ENCODE data around the gene ADGRV1.
A peak's percentile ranks its signal among the peaks of the same experiment; 100 is the strongest.

The ADGRV1 gene

GRCh38 chr5:90940227-90940995 lies 381.8 kb downstream of the ADGRV1 start:
- DNase-seq (ENCODE audit: low spot score): peak; percentile 56
- in situ Hi-C loops (cut with MboI; ENCODE audit: low pct_unique_long_range_greater_than_20kb, low sequenced_read_pairs, unreplicated experiment): no loop called here
- no peak for TF ChIP-seq CTCF (IDR thresholded peaks at IDR 0.05; ENCODE audit: extremely low read depth, insufficient read depth, missing control alignments)

- no peak for TF ChIP-seq CTCF (IDR thresholded peaks at IDR 0.05; ENCODE audit: extremely low read depth, insufficient read depth, missing control alignments)
- no peak for DNase-seq (ENCODE audit: low spot score)
- in situ Hi-C loops (cut with MboI; ENCODE audit: low pct_unique_long_range_greater_than_20kb, low sequenced_read_pairs, unreplicated experiment): no loop called here
These were observed 382.6 kb downstream of the ADGRV1 start for GRCh38 chr5:90941002-90941720.

- in situ Hi-C loops (cut with MboI; ENCODE audit: low pct_unique_long_range_greater_than_20kb, low sequenced_read_pairs, unreplicated experiment): no loop called here
- DNase-seq (ENCODE audit: low spot score): no peak
- TF ChIP-seq CTCF (IDR thresholded peaks at IDR 0.05; ENCODE audit: extremely low read depth, insufficient read depth, missing control alignments): no peak
These were observed 385.5 kb downstream of the ADGRV1 start for GRCh38 chr5:90944116-90944515.

DNA sequence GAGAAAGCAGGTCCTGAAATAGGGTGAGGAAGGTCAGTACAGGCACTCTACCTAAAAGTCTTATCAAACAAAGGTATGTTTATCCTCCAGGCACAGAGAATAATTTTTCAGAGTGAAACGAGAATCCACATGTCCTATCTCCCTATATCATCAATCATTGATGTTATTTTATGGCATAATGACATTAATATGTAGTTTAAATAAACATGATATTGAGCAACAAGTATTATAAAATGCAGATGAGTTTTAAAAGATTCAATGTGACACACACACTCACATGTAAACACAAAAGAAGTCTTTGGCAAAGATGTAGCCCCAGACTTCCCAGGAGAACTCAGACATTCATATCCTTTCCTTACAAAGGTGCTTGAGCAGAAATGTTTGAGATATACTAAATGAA lies 389.1 kb downstream of the ADGRV1 start:
- in situ Hi-C loops (cut with MboI; ENCODE audit: low pct_unique_long_range_greater_than_20kb, low sequenced_read_pairs, unreplicated experiment): no loop called here
- DNase-seq (ENCODE audit: low spot score): no peak
- TF ChIP-seq CTCF (IDR thresholded peaks at IDR 0.05; ENCODE audit: extremely low read depth, insufficient read depth, missing control alignments): no peak

GRCh38 chr5:90948969-90949368 lies 390.4 kb downstream of the ADGRV1 start:
- no peak for DNase-seq (ENCODE audit: low spot score)
- no peak for TF ChIP-seq CTCF (IDR thresholded peaks at IDR 0.05; ENCODE audit: extremely low read depth, insufficient read depth, missing control alignments)
- in situ Hi-C loops (cut with MboI; ENCODE audit: low pct_unique_long_range_greater_than_20kb, low sequenced_read_pairs, unreplicated experiment): no loop called here

GRCh38 chr5:90949469-90950358 lies 391.1 kb downstream of the ADGRV1 start:
- no peak for DNase-seq (ENCODE audit: low spot score)
- in situ Hi-C loops (cut with MboI; ENCODE audit: low pct_unique_long_range_greater_than_20kb, low sequenced_read_pairs, unreplicated experiment): no loop called here

More at GRCh38 chr5:90949469-90950358, 391.1 kb downstream of the ADGRV1 start:
- no peak for TF ChIP-seq CTCF (IDR thresholded peaks at IDR 0.05; ENCODE audit: extremely low read depth, insufficient read depth, missing control alignments)
